Mucosa of stomach (tissue), 1 donor: ENCODE measurements around the gene VGF.
"Not testable (repeated sequence)": the region's sequence is repeated elsewhere in the genome, so short reads cannot be mapped to it uniquely, and the experiment has no call there.

Experiments
- H3K27me3 ChIP-seq: one replicate; pipeline ENCODE4 v1.7.0; 2013; ENCODE audit warnings: mild to moderate bottlenecking, low read length; ENCODE audit not compliant: control insufficient read depth, insufficient read depth
- H3K36me3 ChIP-seq: one replicate; pipeline ENCODE4 v1.7.0; 2013; ENCODE audit warnings: low read length; ENCODE audit not compliant: control insufficient read depth, insufficient read depth
- H3K4me1 ChIP-seq: one replicate; pipeline ENCODE4 v1.7.0; 2013; ENCODE audit warnings: mild to moderate bottlenecking, low read length; ENCODE audit not compliant: control insufficient read depth, insufficient read depth
- H3K4me3 ChIP-seq: one replicate; pipeline ENCODE4 v1.7.0; 2013; ENCODE audit warnings: low read length
- H3K9ac ChIP-seq: one replicate; pipeline ENCODE4 v1.7.0; 2013; ENCODE audit warnings: mild to moderate bottlenecking, low read length, moderate library complexity
- H3K9me3 ChIP-seq: one replicate; pipeline ENCODE4 v1.7.0; 2013; ENCODE audit warnings: mild to moderate bottlenecking, low read length, moderate library complexity; ENCODE audit not compliant: control insufficient read depth
- donor health status: Pancreatic carcinoma.

VGF gene

DNA sequence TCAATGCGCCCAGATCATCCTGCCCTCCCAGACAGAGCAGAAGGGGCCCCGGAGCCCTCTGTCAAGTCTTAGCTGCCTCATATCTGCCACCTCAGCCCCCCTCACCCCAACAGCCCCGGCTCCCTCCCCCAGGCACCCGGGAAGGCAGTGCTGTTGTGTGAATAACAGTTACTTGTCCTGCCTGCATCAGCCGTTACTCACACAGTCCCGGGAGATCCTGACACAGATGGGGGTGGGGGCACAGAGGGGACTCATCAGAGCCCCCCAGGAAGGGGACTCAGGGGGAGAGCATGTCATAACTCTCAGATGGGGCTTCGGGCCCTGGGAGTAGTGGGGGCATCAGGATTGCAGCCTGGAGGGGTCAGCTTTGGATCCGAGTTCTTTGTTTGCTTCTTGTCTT, 50.9 kb downstream of the VGF start:
- H3K9ac ChIP-seq, result no peak overlapping the region
- H3K27me3 ChIP-seq, result no peaks in the 10 kb centered on the region
- no peaks in the 10 kb centered on the region for H3K9me3 ChIP-seq
- H3K4me1 ChIP-seq, result no peaks in the 10 kb centered on the region
- no peak overlapping the region for H3K4me3 ChIP-seq
- H3K36me3 ChIP-seq, result no peaks in the 10 kb centered on the region

DNA sequence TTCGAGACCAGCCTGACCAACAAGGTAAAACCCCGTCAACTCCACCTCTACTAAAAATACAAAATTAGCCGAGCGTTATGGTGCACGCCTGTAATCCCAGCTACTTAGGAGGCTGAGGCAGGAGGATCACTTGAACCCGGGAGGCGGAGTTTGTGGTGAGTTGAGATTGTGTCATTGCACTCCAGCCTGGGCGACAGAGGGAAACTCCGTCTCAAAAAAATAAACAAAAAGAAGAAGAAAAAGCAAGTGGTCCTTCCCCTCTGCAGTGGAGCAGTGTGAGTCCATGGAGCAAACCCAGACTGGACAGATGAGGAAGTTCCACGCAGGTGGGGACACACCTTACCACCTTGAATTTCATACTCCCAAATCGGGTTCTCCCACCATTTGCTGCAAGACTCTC, 51.5 kb downstream of the VGF start:
- no peaks in the 10 kb centered on the region for H3K4me1 ChIP-seq
- no peaks in the 10 kb centered on the region for H3K9me3 ChIP-seq
- no peak overlapping the region for H3K9ac ChIP-seq
- no peak overlapping the region for H3K4me3 ChIP-seq
- H3K36me3 ChIP-seq, result no peaks in the 10 kb centered on the region
- H3K27me3 ChIP-seq, result no peaks in the 10 kb centered on the region

- not testable (repeated sequence) for H3K36me3 ChIP-seq, H3K9me3 ChIP-seq, H3K4me3 ChIP-seq, H3K9ac ChIP-seq, H3K4me1 ChIP-seq, H3K27me3 ChIP-seq
Measured at GRCh38 chr7:101113140-101113539, 52.2 kb downstream of the VGF start.
